Psoas muscle (tissue), 8 donors: ENCODE data around the gene LGMN. TPM values are rescaled to one million over a fixed set of nuclear protein-coding genes. Genes with fewer than 3 reads are reported as not detected.

Experiments used
- ATAC-seq, 4 donors: fragments of 200-7000 bp; cut with Tn5 transposase; one replicate each; pipeline ENCODE4 v1.9.1; 2020; ENCODE audit warnings: moderate library complexity in 3 of 4, mild to moderate bottlenecking in 2 of 4
- DNase-seq, 2 donors: peaks; one replicate each; pipeline ENCODE4 v3.0.0-alpha.2; 2020
- H3K27ac ChIP-seq: fragments of 200-600 bp; one replicate; pipeline ENCODE4 v1.8.0; 2022
- H3K27me3 ChIP-seq, 3 donors: fragments of 200-600 bp in 1 of 3; one replicate each; pipeline versions ENCODE4 v1.6.1 to v1.8.0; 2013 to 2022; ENCODE audit warnings: low read length in 2 of 3, mild to moderate bottlenecking in 2 of 3, moderate library complexity in 1 of 3; ENCODE audit not compliant: insufficient read depth in 3 of 3
- H3K36me3 ChIP-seq, 2 donors: fragments of 200-600 bp in 1 of 2; one replicate each; pipeline versions ENCODE4 v1.6.1 to v1.8.0; 2013 to 2022; ENCODE audit warnings: low read depth in 1 of 2, mild to moderate bottlenecking in 1 of 2, moderate library complexity in 1 of 2; ENCODE audit not compliant: insufficient read depth in 1 of 2
- H3K4me1 ChIP-seq: fragments of 200-600 bp; one replicate; pipeline ENCODE4 v1.8.0; 2022
- H3K4me3 ChIP-seq: fragments of 200-600 bp; one replicate; pipeline ENCODE4 v1.8.0; 2022; ENCODE audit warnings: mild to moderate bottlenecking
- H3K9me3 ChIP-seq: fragments of 200-600 bp; one replicate; pipeline ENCODE4 v1.8.0; 2022
- CTCF ChIP-seq: fragments of 200-600 bp; IDR thresholded peaks from one replicate; pipeline ENCODE4 v1.8.0; 2022; ENCODE audit warnings: antibody characterized with exemption
- WGBS, 3 donors: extraction: QIAGEN DNeasy Blood & Tissue Kit; methylation state at CpG; one replicate each; pipeline versions ENCODE4 v1.1.6 to v1.1.7; 2013; 5-methylcytosine and 5-hydroxymethylcytosine counted together
- intact Hi-C, 2 donors: fragments of 100-400 bp; cut with DNase I; formaldehyde crosslinking; loops; one replicate each; pipeline versions ENCODE4 v1.11.0 to v1.14.2; 2022
- polyA plus RNA-seq, 3 donors: library from polyadenylated mRNA; stranded (reverse); fragments of 200-250 nt; gene quantifications; one replicate each; pipeline ENCODE4 v1.2.3, GENCODE V29; 2013
- total RNA-seq, 4 donors: library from RNA; stranded (reverse); fragmentation: NEBNext Ultra II Directional in 2 of 4; extraction: Animal tissue kit (Norgen Biotek cat#: 25700) in 2 of 4; gene quantifications; one replicate each; pipeline versions ENCODE4 v1.2.1 to v1.2.4, GENCODE V29; 2021 to 2023
- donor health status: healthy with polysubstance abuse.
- donor health status: DM: no; HTN: no; CAD: no; lungs with moderate emphysema.
- donor health status: Bipolar disorder and iron deficiency.
- donor health status: healthy.
- donor health status: DM: yes; HTN: yes; CAD: no.
- donor health status: DM: no; HTN: no; CAD: no.
- donor health status: DM: no; HTN: no; CAD: no.
- donor health status: DM: yes; HTN: yes; CAD: no.

Gene LGMN
- total and polyA plus RNA-seq, 7 donors = 27.2 to 56.8 (median 49.3) TPM

- no peak for TF ChIP-seq CTCF
- Histone ChIP-seq H3K9me3 (no peaks in the 10 kb centered on the region), H3K27me3 (no peaks in the 10 kb centered on the region), H3K27ac (no peak overlapping the region), H3K4me3 (no peak overlapping the region), H3K4me1 (no peaks in the 10 kb centered on the region), H3K36me3 (no peaks in the 10 kb centered on the region)
- intact Hi-C loops = no loop called here
- ATAC-seq (no peak), DNase-seq (no peak)
- WGBS, 3 donors = 57 to 70% (median 59%) methylated on average over 4 of the region's 4 CpGs
These were observed 10.9 kb upstream of the LGMN start for GRCh38 chr14:92759300-92759678.

GRCh38 chr14:92756446-92756845, 8.0 kb upstream of the LGMN start:
- Histone ChIP-seq H3K36me3 (no peaks in the 10 kb centered on the region), H3K4me1 (no peaks in the 10 kb centered on the region), H3K4me3 (no peak overlapping the region), H3K27ac (no peak overlapping the region), H3K27me3 (no peaks in the 10 kb centered on the region), H3K9me3 (no peaks in the 10 kb centered on the region)
- DNase-seq = no peak
- TF ChIP-seq CTCF = no peak
- ATAC-seq = no peak
- WGBS, 3 donors = 92 to 95% (median 93%) methylated on average over 4 of the region's 4 CpGs
- intact Hi-C loops = no loop called here

GRCh38 chr14:92755495-92755894, 7.1 kb upstream of the LGMN start:
- ATAC-seq (no peak), DNase-seq (no peak)
- 59 to 63% (median 61%) methylated on average over 3 of the region's 3 CpGs for WGBS, 3 donors
- intact Hi-C loops = no loop called here
- Histone ChIP-seq H3K27ac (no peak overlapping the region), H3K4me3 (no peak overlapping the region), H3K9me3 (no peaks in the 10 kb centered on the region), H3K27me3 (no peaks in the 10 kb centered on the region), H3K4me1 (no peaks in the 10 kb centered on the region), H3K36me3 (no peaks in the 10 kb centered on the region)
- no peak for TF ChIP-seq CTCF

- WGBS, 3 donors = 69 to 71% (median 70%) methylated on average over 1 of the region's 1 CpG
- H3K4me1 ChIP-seq = no peaks in the 10 kb centered on the region
- no peak for TF ChIP-seq CTCF
- H3K27ac ChIP-seq = no peak overlapping the region
- H3K36me3 ChIP-seq = no peaks in the 10 kb centered on the region
- H3K27me3 ChIP-seq = no peaks in the 10 kb centered on the region
- H3K9me3 ChIP-seq = no peaks in the 10 kb centered on the region
- DNase-seq = no peak
- no peak for ATAC-seq
- no peak overlapping the region for H3K4me3 ChIP-seq
- intact Hi-C loops = no loop called here
These were observed 6.5 kb upstream of the LGMN start for GRCh38 chr14:92754966-92755365.

- WGBS, 3 donors = 72 to 80% (median 76%) methylated on average over 5 of the region's 5 CpGs
- intact Hi-C loops = no loop called here
- DNase-seq (no peak), ATAC-seq (no peak)
- H3K36me3 ChIP-seq = no peaks in the 10 kb centered on the region
- no peaks in the 10 kb centered on the region for H3K9me3 ChIP-seq
- no peak overlapping the region for H3K4me3 ChIP-seq
- no peak for TF ChIP-seq CTCF
- H3K4me1 ChIP-seq = no peaks in the 10 kb centered on the region
- no peak overlapping the region for H3K27ac ChIP-seq
- no peaks in the 10 kb centered on the region for H3K27me3 ChIP-seq
These were observed 4.8 kb upstream of the LGMN start for GRCh38 chr14:92753250-92753649.
